Measurements from ENCODE around the gene TLCD4. TPM values are rescaled to one million over a fixed set of nuclear protein-coding genes. Genes with fewer than 3 reads are reported as not detected.
A peak's percentile ranks its signal among the peaks of the same experiment; 100 is the strongest.

TLCD4 gene
- total RNA-seq, 5 donors from 2014 or later (not counting 1 experiment from before 2014, with no cell fraction given): 0.09 to 0.22 (median 0.12) TPM

- ChIA-PET POLR2A (no interaction called here), CTCF (interaction anchor here in 1 of 2 donors (3.4 kb wide), 1 partner anchor 153 kb away, joined by 12 read pairs; the partner anchor contains the start of gene RWDD3)
- Histone ChIP-seq H3K4me3 (ENCODE audit: control insufficient read depth in 1 of 2, extremely low read depth in 1 of 2, low read length in 1 of 2) (no peak overlapping the region), H3K4me1 (ENCODE audit: control insufficient read depth in 1 of 2, extremely low read depth in 1 of 2, insufficient read depth in 2 of 2, low read length in 2 of 2) (no peaks in the 10 kb centered on the region), H3K36me3 (ENCODE audit: control insufficient read depth in 2 of 2, extremely low read depth in 1 of 2, insufficient read depth in 1 of 2, low read length in 1 of 2) (no peaks in the 10 kb centered on the region), H3K9me3 (no peaks in the 10 kb centered on the region), H3K27ac (ENCODE audit: low read length) (no peak overlapping the region), H3K27me3 (replicated peaks in 1 of 2; ENCODE audit: control insufficient read depth in 2 of 2, extremely low read depth in 1 of 2, insufficient read depth in 2 of 2, low read length in 1 of 2) (peaks cover 6 to 12% of the 10 kb centered on the region in 2 experiments)
- Mint-ChIP-seq H3K9me3 (no peaks in the 10 kb centered on the region), H3K4me1 (peaks cover 0 to 9% (median 0%) of the 10 kb centered on the region in 3 donors), H3K36me3 (no peaks in the 10 kb centered on the region), H3K27me3 (peaks cover 4 to 10% of the 10 kb centered on the region in 2 donors), H3K4me3 (no peak overlapping the region), H3K27ac (no peak overlapping the region)
- no peak for ATAC-seq (replicated peaks in 1 of 4)
- DNase-seq: no peak
- no CpG with 5 or more reads among the region's 1 CpG for WGBS (ENCODE audit: insufficient coverage)
Measured at GRCh38 chr1:95080879-95081278, 36.3 kb upstream of the TLCD4 start.

- ATAC-seq (replicated peaks in 1 of 4) (peak; percentile 46 to 70 (median 60)), DNase-seq (peak in 10 of 35 experiments; percentile 4 to 55 (median 9))
- no peak overlapping the region for H3K27ac ChIP-seq (ENCODE audit: low read length)
- POLR2A ChIA-PET: interaction anchor here in 1 of 2 donors (0.7 kb wide), 1 partner anchor 18 kb away, joined by 5 read pairs; no protein-coding TSS in a partner anchor
- WGBS (ENCODE audit: insufficient coverage): no CpG with 5 or more reads among the region's 8 CpGs
- CTCF ChIA-PET: interaction anchor here (0.6 to 2.9 kb wide), 7 partner anchors 9 to 873 kb away, joined by 3 to 16 read pairs (median 10); partner anchors contain the start of genes ALG14 (in 2 of the 2) and RWDD3 (in 2 of the 2)
- H3K4me1 ChIP-seq (ENCODE audit: control insufficient read depth in 1 of 2, extremely low read depth in 1 of 2, insufficient read depth in 2 of 2, low read length in 2 of 2): no peaks in the 10 kb centered on the region
- no peak overlapping the region for H3K27ac Mint-ChIP-seq
- peaks cover 0 to 9% (median 0%) of the 10 kb centered on the region in 3 donors for H3K4me1 Mint-ChIP-seq
- no peaks in the 10 kb centered on the region for H3K9me3 ChIP-seq
- H3K9me3 Mint-ChIP-seq: no peaks in the 10 kb centered on the region
- H3K36me3 ChIP-seq (ENCODE audit: control insufficient read depth in 2 of 2, extremely low read depth in 1 of 2, insufficient read depth in 1 of 2, low read length in 1 of 2): no peaks in the 10 kb centered on the region
- H3K4me3 ChIP-seq (ENCODE audit: control insufficient read depth in 1 of 2, extremely low read depth in 1 of 2, low read length in 1 of 2): no peak overlapping the region
- no peaks in the 10 kb centered on the region for H3K36me3 Mint-ChIP-seq
- H3K27me3 ChIP-seq (replicated peaks in 1 of 2; ENCODE audit: control insufficient read depth in 2 of 2, extremely low read depth in 1 of 2, insufficient read depth in 2 of 2, low read length in 1 of 2): peaks cover 3 to 4% of the 10 kb centered on the region in 2 experiments
- H3K27me3 Mint-ChIP-seq: peaks cover 11 to 14% of the 10 kb centered on the region in 2 donors
- H3K4me3 Mint-ChIP-seq: no peak overlapping the region
Measured at GRCh38 chr1:95084317-95085176, 32.6 kb upstream of the TLCD4 start.

DNA sequence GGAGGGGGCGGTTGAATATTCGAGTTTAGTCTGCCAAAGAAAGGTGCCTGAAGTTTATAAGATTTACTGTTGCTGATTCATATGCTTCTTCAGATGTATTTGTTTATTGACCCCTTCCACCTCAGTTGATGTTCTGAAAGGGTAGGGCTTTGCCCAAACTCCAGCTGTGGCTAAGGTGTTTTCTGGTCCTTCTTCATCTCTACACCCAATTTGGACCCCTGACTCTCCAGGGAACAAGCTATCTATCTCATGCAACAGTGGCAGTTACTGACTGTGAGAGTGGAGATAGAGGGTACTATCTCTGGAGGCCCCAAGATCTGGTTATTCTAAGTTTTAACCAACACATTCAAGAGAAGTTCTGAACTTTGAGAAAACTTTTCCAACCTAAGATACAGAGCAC, 31.8 kb upstream of the TLCD4 start:
- Histone ChIP-seq H3K9me3 (no peaks in the 10 kb centered on the region), H3K4me3 (ENCODE audit: control insufficient read depth in 1 of 2, extremely low read depth in 1 of 2, low read length in 1 of 2) (no peak overlapping the region), H3K27ac (ENCODE audit: low read length) (no peak overlapping the region), H3K4me1 (ENCODE audit: control insufficient read depth in 1 of 2, extremely low read depth in 1 of 2, insufficient read depth in 2 of 2, low read length in 2 of 2) (no peaks in the 10 kb centered on the region), H3K36me3 (ENCODE audit: control insufficient read depth in 2 of 2, extremely low read depth in 1 of 2, insufficient read depth in 1 of 2, low read length in 1 of 2) (no peaks in the 10 kb centered on the region), H3K27me3 (replicated peaks in 1 of 2; ENCODE audit: control insufficient read depth in 2 of 2, extremely low read depth in 1 of 2, insufficient read depth in 2 of 2, low read length in 1 of 2) (peaks cover 3 to 5% of the 10 kb centered on the region in 2 experiments)
- H3K27ac Mint-ChIP-seq: no peak overlapping the region
- peaks cover 14% of the 10 kb centered on the region in 2 donors for H3K27me3 Mint-ChIP-seq
- ChIA-PET CTCF (interaction anchor here (0.6 to 2.9 kb wide), 5 partner anchors 12 to 874 kb away, joined by 5 to 16 read pairs (median 10); partner anchors contain the start of genes ALG14 (in 2 of the 2) and RWDD3 (in 2 of the 2)), POLR2A (no interaction called here)
- no CpG with 5 or more reads among the region's 2 CpGs for WGBS (ENCODE audit: insufficient coverage)
- ATAC-seq (replicated peaks in 1 of 4) (no peak), DNase-seq (no peak)
- H3K36me3 Mint-ChIP-seq: no peaks in the 10 kb centered on the region
- no peaks in the 10 kb centered on the region for H3K9me3 Mint-ChIP-seq
- no peak overlapping the region for H3K4me3 Mint-ChIP-seq
- peaks cover 0 to 9% (median 0%) of the 10 kb centered on the region in 3 donors for H3K4me1 Mint-ChIP-seq

DNA sequence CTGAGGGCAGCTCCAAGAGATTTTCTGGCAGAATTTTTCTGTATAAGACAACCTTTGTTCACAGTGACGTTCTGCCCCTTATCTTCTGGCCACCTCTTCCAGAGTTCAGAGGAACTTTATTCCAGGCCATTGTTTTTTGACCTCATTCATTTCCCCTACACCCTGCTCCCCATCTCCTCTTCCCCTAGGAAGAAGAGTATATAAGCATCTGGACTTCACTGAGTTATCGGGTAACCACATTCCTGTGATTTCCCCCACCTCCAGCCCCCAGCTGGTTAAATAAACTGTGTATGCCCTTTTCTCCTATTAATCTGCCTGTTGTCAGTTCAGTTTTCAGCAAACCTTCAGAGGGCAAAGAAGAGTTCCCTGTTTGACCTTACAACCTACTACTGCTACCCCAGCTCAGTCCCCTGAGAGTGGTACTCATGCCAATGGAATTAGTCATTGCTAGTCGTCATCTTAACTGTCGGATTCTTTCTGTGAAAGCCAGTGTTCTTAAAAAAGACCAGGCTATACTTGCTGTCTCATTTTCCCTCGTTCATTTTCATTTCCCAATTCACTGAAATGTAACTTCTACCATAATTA, 30.1 kb upstream of the TLCD4 start:
- H3K27ac Mint-ChIP-seq: no peak overlapping the region

DNA sequence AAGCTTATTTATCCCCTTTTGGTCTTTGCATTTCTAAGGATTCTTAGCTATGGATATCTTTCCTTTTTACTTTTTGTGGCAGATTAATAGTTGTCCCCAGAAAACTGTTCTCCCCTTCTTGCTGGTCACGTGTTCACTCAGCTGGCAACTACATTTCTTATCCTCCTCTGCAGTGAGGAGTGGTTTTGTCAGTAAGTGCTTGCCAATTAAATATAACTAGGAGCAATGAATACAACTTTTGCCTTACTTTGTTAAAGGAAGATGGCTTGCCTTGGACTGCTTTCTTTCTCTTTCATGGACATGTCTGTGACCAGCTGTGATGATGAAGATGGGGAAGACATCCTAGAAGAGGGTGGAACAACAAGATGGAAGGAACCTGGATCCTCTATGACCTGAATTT, 28.9 kb upstream of the TLCD4 start:
- no peaks in the 10 kb centered on the region for H3K36me3 ChIP-seq (ENCODE audit: control insufficient read depth in 2 of 2, extremely low read depth in 1 of 2, insufficient read depth in 1 of 2, low read length in 1 of 2)
- H3K4me1 ChIP-seq (ENCODE audit: control insufficient read depth in 1 of 2, extremely low read depth in 1 of 2, insufficient read depth in 2 of 2, low read length in 2 of 2): no peaks in the 10 kb centered on the region
- Mint-ChIP-seq H3K4me3 (no peak overlapping the region), H3K27me3 (peaks cover 17 to 20% of the 10 kb centered on the region in 2 donors), H3K9me3 (no peaks in the 10 kb centered on the region), H3K36me3 (no peaks in the 10 kb centered on the region), H3K4me1 (peaks cover 0 to 9% (median 0%) of the 10 kb centered on the region in 3 donors), H3K27ac (no peak overlapping the region)
- POLR2A ChIA-PET: no interaction called here
- DNase-seq (no peak), ATAC-seq (replicated peaks in 1 of 4) (no peak)
- H3K4me3 ChIP-seq (ENCODE audit: control insufficient read depth in 1 of 2, extremely low read depth in 1 of 2, low read length in 1 of 2): no peak overlapping the region
- no CpG with 5 or more reads among the region's 1 CpG for WGBS (ENCODE audit: insufficient coverage)
- CTCF ChIA-PET: interaction anchor here (0.5 to 1.0 kb wide), 2 partner anchors 130 to 146 kb away, joined by 3 read pairs; partner anchors contain the start of gene RWDD3 (in 1 of the 2)
- no peak overlapping the region for H3K27ac ChIP-seq (ENCODE audit: low read length)
- H3K27me3 ChIP-seq (replicated peaks in 1 of 2; ENCODE audit: control insufficient read depth in 2 of 2, extremely low read depth in 1 of 2, insufficient read depth in 2 of 2, low read length in 1 of 2): peaks cover 3 to 8% of the 10 kb centered on the region in 2 experiments
- no peaks in the 10 kb centered on the region for H3K9me3 ChIP-seq

More for the DNA sequence above, 30.1 kb upstream of the TLCD4 start:
- ChIA-PET CTCF (interaction anchor here in 1 of 2 donors (0.6 kb wide), 1 partner anchor 52 kb away, joined by 4 read pairs; no protein-coding TSS in a partner anchor), POLR2A (no interaction called here)
- Mint-ChIP-seq H3K27me3 (peaks cover 16 to 23% of the 10 kb centered on the region in 2 donors), H3K9me3 (no peaks in the 10 kb centered on the region), H3K4me1 (peaks cover 0 to 9% (median 0%) of the 10 kb centered on the region in 3 donors), H3K4me3 (no peak overlapping the region), H3K36me3 (no peaks in the 10 kb centered on the region)
- no peak overlapping the region for H3K4me3 ChIP-seq (ENCODE audit: control insufficient read depth in 1 of 2, extremely low read depth in 1 of 2, low read length in 1 of 2)
- DNase-seq (no peak), ATAC-seq (replicated peaks in 1 of 4) (no peak)
- WGBS (ENCODE audit: insufficient coverage): 80% methylated on average over 2 of the region's 5 CpGs
- no peak overlapping the region for H3K27ac ChIP-seq (ENCODE audit: low read length)
- H3K9me3 ChIP-seq: no peaks in the 10 kb centered on the region
- no peaks in the 10 kb centered on the region for H3K36me3 ChIP-seq (ENCODE audit: control insufficient read depth in 2 of 2, extremely low read depth in 1 of 2, insufficient read depth in 1 of 2, low read length in 1 of 2)
- no peaks in the 10 kb centered on the region for H3K4me1 ChIP-seq (ENCODE audit: control insufficient read depth in 1 of 2, extremely low read depth in 1 of 2, insufficient read depth in 2 of 2, low read length in 2 of 2)
- H3K27me3 ChIP-seq (replicated peaks in 1 of 2; ENCODE audit: control insufficient read depth in 2 of 2, extremely low read depth in 1 of 2, insufficient read depth in 2 of 2, low read length in 1 of 2): peaks cover 3 to 8% of the 10 kb centered on the region in 2 experiments

DNA sequence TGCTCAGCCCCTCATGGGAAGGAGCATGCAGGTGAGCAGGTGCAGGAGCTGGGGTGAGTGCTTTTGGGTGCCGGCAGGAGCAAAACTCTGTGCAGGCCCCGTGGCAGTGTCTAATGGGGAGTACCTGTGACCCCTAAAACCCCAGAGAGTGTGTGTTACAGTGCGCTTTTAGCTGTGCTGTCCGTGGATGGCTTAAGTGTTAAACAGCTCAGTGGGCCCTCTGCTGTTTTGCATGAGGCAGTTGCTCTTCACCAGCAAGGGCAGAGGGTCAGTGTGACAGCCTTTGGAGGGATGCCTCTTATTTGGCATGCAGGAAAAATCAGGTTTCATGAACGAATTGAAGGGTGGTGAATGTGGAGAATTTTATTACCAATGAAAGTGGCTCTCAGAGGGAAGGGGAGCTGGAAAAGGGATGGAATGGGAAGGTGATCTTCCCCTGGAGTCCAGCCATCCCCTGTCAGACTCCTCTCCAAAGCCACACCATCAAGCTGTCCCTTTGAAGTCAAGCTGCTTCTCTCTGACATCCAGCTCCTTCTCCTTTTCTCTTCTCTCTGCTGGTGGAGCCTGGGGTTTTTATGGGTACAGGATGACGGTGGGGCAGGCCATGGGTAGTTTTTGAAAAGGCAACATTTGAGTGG, 27.4 kb upstream of the TLCD4 start:
- DNase-seq (no peak), ATAC-seq (replicated peaks in 1 of 4) (no peak)
- Mint-ChIP-seq H3K9me3 (no peaks in the 10 kb centered on the region), H3K4me1 (peaks cover 0 to under 1% (median 0%) of the 10 kb centered on the region in 3 donors), H3K36me3 (no peaks in the 10 kb centered on the region), H3K27ac (no peak overlapping the region), H3K27me3 (peaks cover 12 to 20% of the 10 kb centered on the region in 2 donors), H3K4me3 (no peak overlapping the region)
- Histone ChIP-seq H3K4me3 (ENCODE audit: control insufficient read depth in 1 of 2, extremely low read depth in 1 of 2, low read length in 1 of 2) (no peak overlapping the region), H3K9me3 (no peaks in the 10 kb centered on the region), H3K27ac (ENCODE audit: low read length) (no peak overlapping the region), H3K36me3 (ENCODE audit: control insufficient read depth in 2 of 2, extremely low read depth in 1 of 2, insufficient read depth in 1 of 2, low read length in 1 of 2) (no peaks in the 10 kb centered on the region), H3K27me3 (replicated peaks in 1 of 2; ENCODE audit: control insufficient read depth in 2 of 2, extremely low read depth in 1 of 2, insufficient read depth in 2 of 2, low read length in 1 of 2) (peaks cover 3 to 8% of the 10 kb centered on the region in 2 experiments), H3K4me1 (ENCODE audit: control insufficient read depth in 1 of 2, extremely low read depth in 1 of 2, insufficient read depth in 2 of 2, low read length in 2 of 2) (no peaks in the 10 kb centered on the region)
- CTCF ChIA-PET: no interaction called here
- 88% methylated on average over 4 of the region's 6 CpGs for WGBS (ENCODE audit: insufficient coverage)
- POLR2A ChIA-PET: no interaction called here
